Measurements from ENCODE around the gene AKR1C4.

AKR1C4 gene

DNA sequence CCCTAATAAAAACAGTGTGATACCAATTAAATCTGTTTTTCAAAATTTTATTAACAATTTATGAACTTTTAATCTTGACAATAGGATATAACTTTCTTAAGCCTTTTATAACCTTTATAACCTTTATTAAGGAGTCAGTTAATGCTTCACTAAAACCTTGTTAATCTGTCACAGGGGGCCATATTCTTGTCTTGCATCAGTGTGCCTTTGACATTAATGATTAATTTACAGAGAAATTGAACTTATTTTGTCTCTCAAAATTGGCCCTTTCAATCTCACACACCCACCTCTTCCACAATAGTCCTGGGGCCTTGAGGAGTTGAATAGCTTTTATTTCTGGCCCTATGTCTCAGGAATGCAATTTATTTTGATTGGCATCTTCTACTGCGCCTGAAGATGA is 68.5 kb downstream of the AKR1C4 start:
- DNase-seq (ENCODE audit: extremely low read depth in 1 of 2, low read depth in 1 of 2) = no peak

DNA sequence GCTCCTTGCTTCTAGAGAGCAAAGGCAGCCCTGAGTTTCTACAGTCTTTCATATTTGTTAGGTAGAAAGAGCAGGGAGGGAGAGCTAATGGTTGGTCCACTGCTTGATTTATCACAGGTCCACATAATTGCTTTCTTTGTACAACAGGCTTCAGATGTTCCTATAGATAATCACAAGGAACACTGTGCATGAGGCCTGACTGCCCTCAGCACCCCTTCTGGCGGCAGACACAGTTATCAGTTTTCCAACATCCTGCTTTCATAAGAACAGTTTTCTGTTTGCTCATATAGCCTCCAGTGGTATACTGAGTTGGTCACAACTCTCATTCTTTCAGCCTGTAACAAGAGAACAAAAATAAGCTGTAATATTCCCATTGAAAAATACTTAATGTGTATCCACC is 69.7 kb downstream of the AKR1C4 start:
- DNase-seq (ENCODE audit: extremely low read depth in 1 of 2, low read depth in 1 of 2) = no peak

DNA sequence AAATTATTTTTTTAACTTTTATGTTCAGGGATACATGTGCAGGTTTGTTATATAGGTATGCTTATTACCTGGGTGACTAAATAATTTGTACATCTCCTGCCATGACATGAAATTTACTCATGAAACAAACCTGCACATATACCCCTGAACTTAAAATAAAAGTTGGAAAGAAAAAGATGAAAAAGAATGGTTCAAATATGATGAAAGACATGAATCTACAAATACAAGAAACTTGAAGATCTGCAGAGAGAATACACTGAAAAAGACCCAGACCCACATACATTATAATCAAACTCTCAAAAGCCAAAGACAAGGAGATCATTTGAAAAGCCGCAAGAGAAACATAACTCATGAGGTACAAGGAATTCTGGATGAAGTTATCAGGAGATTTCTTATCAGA is 70.2 kb downstream of the AKR1C4 start:
- no peak for DNase-seq (ENCODE audit: extremely low read depth in 1 of 2, low read depth in 1 of 2)

- no peak for DNase-seq (ENCODE audit: extremely low read depth in 1 of 2, low read depth in 1 of 2)
Measured at GRCh38 chr10:5268234-5268633, 71.6 kb downstream of the AKR1C4 start.
